ENCODE results near the gene GP1BB.
"Not testable (repeated sequence)": the region's sequence is repeated elsewhere in the genome, so short reads cannot be mapped to it uniquely, and the experiment has no call there.

The GP1BB gene

DNA sequence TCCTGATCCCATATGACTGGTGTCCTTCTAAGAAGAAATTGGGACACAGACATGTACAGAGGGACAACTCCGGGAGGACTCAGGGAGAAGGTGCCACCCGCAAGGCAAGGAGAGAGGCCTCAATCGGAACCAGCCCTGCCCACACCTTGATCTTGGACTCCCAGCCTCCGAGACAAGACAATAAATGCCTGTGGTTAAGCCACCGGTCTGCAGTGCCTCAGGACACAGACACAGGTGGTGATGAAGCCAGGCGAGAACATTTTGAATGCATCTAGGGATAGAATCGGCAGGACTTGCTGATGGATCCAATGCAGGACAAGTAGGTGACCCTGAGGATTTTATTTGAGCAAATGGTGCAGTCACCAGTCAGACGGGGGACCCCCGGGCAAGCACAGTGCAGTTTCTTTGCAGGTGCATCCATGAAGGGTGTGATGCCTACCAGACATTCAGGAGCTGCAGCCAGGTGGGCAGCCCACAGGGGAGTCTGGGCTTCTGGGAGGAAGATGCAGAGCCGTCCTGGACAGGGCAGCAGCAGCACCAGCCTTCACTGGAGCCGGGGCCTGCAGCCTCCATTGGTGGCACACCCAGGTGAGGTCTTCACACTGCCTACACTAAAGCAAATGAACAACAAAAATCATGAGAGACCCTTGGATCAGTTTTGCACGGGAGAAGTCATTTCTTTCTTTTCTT lies 29.2 kb upstream of the GP1BB start:
- no peak for DNase-seq

GRCh38 chr22:19694696-19695095 lies 28.6 kb upstream of the GP1BB start:
- no peak for DNase-seq

DNA sequence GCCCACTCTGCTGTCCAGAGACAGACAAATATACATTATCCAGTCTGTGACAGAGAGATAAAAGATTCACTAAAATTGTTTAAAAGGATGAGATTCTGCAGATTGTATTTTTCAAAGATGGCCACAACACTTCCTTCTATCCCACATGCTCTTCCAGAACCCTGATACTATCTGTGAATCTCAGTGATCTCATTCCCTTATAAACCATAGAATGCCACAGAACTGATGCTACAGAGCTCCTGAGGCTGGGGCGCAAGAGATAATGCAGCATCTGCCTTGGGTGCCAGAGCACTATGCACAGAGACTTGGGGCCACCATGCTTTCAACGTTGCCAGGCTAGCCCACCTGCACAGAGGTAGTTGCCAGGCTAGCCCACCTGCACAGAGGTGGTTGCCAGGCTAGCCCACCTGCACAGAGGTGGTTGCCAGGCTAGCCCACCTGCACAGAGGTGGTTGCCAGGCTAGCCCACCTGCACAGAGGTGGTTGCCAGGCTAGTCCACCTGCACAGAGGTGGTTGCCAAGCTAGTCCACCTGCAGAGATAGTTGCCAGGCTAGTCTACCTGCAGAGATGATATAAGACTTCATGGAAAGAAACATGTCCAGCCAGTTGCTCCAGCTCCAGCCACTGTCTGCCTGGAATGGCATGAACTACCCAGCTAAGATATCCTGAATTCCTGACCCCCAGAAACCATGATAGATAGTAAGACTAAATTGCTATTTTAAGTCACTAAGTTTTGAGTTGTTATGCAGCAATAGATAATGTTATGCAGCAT lies 26.6 kb upstream of the GP1BB start:
- DNase-seq: no peak

DNA sequence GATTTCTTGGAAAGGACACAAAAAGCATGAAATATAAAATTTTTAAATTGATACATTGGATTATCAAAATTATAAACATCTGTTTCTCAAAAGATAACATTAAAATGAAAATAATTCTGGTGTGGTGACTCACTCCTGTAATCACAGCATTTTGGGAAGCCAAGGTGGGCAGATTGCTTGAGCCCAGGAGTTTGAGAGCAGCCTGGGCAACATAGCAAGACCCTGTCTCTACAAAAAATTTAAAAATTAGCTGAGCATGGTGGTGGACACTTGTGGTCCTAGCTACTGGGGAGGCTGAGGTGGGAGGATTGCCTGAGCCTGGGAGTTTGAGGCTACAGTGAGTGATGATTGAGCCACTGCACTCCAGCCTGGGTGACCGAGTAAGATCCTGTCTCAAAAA lies 25.5 kb upstream of the GP1BB start:
- DNase-seq: not testable (repeated sequence)

DNA sequence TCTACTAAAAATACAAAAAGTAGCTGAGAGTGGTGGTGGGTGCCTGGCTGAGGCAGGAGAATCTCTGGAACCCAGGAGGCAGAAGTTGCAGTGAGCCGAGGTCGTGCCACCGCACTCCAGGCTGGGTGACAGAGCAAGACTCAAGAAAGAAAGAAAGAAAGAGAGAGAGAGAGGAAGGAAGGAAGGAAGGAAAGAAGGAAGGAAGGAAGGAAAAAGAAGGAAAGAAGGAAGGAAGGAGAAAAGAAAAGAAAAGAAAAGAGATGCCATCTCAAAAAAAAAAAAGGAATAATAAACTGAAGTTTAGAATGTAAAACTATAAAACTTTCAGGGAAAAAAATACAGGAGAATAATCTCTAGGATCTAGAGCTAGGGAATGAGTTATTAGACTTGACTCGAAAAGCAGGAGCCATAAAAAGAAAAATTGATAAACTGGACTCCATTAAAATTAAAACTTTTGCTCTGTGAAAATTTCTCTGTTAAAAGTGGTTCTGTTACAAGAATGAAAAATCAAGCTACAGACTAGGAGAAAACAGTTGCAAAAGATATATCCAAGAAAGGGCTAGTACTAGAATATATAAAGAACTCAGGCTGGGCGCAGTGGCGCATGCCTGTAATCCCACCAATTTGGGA lies 22.4 kb upstream of the GP1BB start:
- no peak for DNase-seq

DNA sequence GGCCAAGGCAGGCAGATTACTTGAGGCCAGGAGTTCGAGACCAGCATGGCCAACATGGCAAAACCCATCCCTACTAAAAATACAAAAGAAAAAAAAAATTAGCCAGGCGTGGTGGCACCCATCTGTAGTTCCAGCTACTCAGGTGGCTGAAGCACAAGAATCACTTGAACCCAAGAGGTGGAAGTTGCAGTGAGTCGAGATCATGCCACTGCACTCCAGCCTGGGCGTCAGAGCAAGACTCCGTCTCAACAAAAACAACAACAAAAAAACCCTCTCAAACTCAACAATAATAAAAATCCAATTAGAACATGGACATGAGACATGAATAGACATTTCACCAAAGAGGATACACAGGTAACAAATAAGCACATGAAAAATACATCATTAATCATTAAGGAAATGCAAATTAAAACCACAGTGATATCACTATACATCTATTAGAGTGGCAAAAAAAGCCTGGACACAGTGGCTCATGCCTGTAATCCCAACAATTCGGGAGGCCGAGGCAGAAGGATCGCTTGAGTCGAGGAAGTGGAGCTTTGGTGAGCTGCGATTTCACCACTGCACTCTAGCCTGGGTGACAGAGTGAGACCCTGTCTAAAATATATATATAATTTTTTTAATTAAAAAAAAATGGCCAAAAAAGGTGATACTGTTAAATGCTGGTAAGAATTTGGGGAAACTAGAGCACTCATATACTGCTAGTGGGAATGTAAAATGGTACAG lies 21.8 kb upstream of the GP1BB start:
- no peak for DNase-seq

- DNase-seq: no peak
Observed at GRCh38 chr22:19703869-19704268, 19.5 kb upstream of the GP1BB start.

GRCh38 chr22:19704355-19705015 lies 18.9 kb upstream of the GP1BB start:
- DNase-seq: no peak

DNA sequence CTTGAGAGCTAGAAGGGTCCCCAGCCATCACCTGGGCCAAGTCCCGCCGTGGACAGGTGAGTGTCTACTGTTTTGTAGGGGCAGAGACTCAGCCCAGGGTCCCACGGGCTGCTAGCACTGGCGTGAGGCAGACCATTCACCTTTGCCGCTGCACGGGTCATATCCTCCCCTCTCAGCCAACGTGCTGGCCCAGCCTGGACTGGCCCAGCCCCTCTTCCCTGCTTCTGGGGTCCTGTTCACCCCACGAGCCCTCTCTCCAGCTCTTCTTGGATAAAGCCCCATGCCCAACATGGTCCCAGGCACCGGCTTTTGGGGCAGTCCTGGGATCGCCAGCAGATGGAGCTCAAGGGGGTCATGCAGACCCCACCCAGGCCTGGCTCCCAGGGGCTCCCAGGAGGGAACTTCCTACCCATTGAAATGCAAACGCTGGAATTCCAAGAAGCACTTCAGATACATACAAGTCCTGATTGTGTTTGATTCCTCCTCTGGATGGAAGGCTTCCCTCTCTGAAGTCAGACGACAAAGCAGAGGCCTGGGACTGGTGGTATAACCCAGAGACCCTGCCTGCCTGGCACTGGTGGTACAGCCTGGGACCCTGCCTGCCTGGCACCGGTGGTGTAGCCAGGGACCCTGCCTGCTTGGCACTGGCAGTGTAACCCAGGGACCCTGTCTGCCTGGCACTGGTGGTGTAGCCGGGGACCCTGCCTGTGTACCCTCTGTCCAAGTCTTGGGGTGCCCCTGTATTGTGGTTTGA lies 18.0 kb upstream of the GP1BB start:
- no peak for DNase-seq

- DNase-seq: no peak
Observed at GRCh38 chr22:19706661-19707151, 16.6 kb upstream of the GP1BB start.

- DNase-seq: no peak
Observed at GRCh38 chr22:19707347-19708290, 15.7 kb upstream of the GP1BB start.

DNA sequence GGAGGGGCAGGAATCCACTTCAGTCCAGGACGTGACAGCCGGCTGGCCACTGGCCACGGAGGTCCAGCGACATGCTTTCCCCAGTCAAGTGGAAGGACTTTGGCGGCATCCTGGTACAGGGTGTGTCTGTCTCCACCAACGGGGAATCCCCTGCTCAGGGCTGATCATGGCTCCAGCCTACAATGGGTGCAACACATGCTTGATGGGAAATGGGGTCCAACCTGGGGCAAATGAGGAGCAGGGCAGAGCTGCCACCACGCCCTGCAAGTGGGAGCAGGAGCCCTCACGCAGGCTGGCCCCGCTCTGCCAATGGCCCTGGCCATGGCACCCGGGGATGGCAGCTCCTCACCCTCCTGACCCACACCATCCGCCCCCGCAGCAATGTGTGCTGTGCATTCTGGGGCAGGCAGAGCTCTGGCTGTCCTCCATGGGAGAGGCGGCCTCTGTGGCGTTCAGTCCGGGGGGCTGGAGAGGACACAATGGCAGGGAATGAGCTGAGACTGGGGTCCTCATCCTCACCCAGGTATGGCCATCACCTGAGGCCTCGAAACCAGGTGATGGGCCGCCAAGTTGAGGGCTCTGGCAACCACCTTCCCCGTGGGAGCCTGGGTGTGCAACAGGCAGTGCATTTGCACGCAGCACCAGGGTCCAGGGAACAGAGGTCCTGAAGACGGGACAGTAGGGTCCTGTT lies 14.9 kb upstream of the GP1BB start:
- no peak for DNase-seq

GRCh38 chr22:19709063-19709769 lies 14.1 kb upstream of the GP1BB start:
- DNase-seq: no peak

- no peak for DNase-seq
Observed at GRCh38 chr22:19710020-19710768, 13.1 kb upstream of the GP1BB start.

GRCh38 chr22:19710769-19711106 lies 12.6 kb upstream of the GP1BB start:
- no peak for DNase-seq

DNA sequence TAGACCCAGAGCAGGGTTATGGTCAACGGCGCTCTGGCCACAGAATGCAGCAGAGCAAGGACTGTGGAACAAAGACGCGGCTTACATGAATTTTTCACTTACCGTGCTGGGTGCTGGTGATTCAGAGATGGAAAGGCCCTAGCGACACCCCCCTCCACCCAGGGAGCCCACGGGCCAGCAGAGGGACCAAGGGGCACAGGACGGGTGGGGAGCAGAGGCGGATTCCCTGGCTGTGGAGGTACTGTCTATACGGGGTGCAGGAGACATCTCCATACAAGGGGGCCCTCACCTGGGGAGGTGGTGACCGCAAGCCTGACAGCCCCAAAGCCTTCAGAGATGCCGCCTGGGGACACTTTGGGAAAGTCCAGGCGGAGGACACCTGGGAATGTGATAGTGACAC lies 10.1 kb upstream of the GP1BB start:
- DNase-seq: no peak

DNA sequence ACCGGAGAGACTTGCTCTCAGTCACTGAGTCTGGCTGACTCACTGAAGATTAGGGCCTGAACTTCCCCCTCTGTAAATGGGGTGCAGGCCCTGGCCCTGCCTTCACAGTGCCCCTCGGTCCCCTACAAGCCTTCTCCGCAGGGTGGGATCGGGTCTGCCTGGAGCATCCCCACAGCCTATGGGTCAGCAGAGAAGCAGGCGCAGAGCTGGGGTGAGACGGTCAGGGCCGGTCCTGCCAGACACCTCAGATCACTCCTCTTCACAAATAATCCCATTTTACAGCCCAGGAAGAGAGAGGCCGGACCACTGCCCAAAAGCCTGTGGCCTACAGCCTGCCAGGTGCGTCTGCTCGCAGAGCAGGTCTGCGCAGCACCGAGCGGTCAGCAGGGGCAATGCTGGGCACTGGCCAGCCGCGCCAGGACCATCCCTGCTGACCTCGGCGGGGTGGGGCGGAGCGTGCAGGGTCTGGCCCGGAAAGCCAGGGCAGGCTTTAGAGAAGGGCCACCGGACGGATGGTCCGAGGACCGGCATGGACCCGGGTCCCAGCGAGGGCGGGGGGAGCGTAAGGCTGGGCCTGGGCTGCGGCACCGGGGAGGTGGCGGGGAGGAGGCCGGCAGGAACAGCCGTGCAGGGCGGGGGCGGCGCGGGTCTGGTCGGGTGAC lies 9.6 kb upstream of the GP1BB start:
- DNase-seq: no peak

All from stimulated activated CD4-positive, alpha-beta T cell treated with anti-CD3 and anti-CD28 coated beads, Interleukin-4, amount 100 ng/mL, for 4 hours (primary cell).